ENCODE data around the gene SLC38A8. TPM values are rescaled to one million over a fixed set of nuclear protein-coding genes. Genes with fewer than 3 reads are reported as not detected.

Gene SLC38A8
- total RNA-seq, 2 experiments from 2014 or later = not detected

DNA sequence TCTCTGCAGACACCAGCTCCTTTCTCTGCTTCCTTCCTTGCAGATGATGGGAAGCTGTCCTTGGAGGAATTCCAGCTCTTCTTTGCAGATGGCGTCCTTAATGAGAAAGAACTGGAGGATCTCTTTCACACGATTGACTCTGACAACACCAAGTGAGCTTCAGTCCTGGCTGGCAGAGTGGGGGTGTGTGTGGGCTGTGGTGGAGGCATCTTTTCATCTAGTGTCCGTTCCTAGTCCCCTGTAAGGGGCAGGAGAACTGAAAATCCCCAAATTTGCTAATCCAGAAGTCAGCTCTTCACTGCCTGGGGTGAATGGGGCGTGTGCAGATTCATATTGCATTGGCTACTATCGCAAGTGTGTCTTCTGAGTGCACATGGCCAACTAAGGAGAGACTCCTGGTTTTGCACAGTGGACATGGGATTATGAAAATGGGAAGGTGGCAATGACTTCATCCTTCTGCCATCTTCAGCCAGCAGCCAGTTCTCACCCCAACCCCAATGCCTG, 64.1 kb downstream of the SLC38A8 start:
- no peak for DNase-seq (ENCODE audit: low spot score)
- Histone ChIP-seq H4K20me1 (ENCODE audit: insufficient read depth, low read length) (no peaks in the 10 kb centered on the region), H3K4me1 (ENCODE audit: insufficient read depth, low read length, poor library complexity, severe bottlenecking) (no peaks in the 10 kb centered on the region), H3K4me2 (ENCODE audit: low read length) (no peak overlapping the region), H3K9me2 (ENCODE audit: insufficient read depth, low read length) (no peaks in the 10 kb centered on the region), H2AFZ (ENCODE audit: low read length) (no peak overlapping the region), H3K79me2 (ENCODE audit: insufficient read depth, low read depth, low read length) (no peaks in the 10 kb centered on the region), H3K27ac (ENCODE audit: low read depth, low read length, poor library complexity, severe bottlenecking) (no peak overlapping the region), H3K9me3 (ENCODE audit: low read length) (no peaks in the 10 kb centered on the region), H3K36me3 (ENCODE audit: insufficient read depth, low read length) (no peaks in the 10 kb centered on the region), H3K4me3 (ENCODE audit: low read depth, low read length, poor library complexity, severe bottlenecking) (no peak overlapping the region)
- POLR2A ChIA-PET = interaction anchor here (0.6 kb wide), 1 partner anchor 155 kb away, joined by 4 read pairs; no protein-coding TSS in a partner anchor
- BruUV-seq (replicated peaks) = no TSS peak
- intact Hi-C loops (cut with micrococcal nuclease; ENCODE audit: unreplicated experiment) = no loop called here
- CTCF ChIA-PET (ENCODE audit: unreplicated experiment) = interaction anchor here (0.6 kb wide), 1 partner anchor 53 kb away, joined by 3 read pairs; no protein-coding TSS in a partner anchor
- TF ChIP-seq, protein P1, sequence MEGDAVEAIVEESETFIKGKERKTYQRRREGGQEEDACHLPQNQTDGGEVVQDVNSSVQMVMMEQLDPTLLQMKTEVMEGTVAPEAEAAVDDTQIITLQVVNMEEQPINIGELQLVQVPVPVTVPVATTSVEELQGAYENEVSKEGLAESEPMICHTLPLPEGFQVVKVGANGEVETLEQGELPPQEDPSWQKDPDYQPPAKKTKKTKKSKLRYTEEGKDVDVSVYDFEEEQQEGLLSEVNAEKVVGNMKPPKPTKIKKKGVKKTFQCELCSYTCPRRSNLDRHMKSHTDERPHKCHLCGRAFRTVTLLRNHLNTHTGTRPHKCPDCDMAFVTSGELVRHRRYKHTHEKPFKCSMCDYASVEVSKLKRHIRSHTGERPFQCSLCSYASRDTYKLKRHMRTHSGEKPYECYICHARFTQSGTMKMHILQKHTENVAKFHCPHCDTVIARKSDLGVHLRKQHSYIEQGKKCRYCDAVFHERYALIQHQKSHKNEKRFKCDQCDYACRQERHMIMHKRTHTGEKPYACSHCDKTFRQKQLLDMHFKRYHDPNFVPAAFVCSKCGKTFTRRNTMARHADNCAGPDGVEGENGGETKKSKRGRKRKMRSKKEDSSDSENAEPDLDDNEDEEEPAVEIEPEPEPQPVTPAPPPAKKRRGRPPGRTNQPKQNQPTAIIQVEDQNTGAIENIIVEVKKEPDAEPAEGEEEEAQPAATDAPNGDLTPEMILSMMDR (conservative IDR thresholded peaks at IDR 0.05; ENCODE audit: low read length) = no peak
- TF ChIP-seq EZH2phosphoT487 (IDR thresholded peaks at IDR 0.05; ENCODE audit: borderline replicate concordance, low read depth, low read length) = no peak

GRCh38 chr16:83977056-83977815, 65.4 kb downstream of the SLC38A8 start:
- Histone ChIP-seq H3K36me3 (ENCODE audit: insufficient read depth, low read length) (no peaks in the 10 kb centered on the region), H3K79me2 (ENCODE audit: insufficient read depth, low read depth, low read length) (no peaks in the 10 kb centered on the region), H3K4me2 (ENCODE audit: low read length) (no peak overlapping the region), H3K9me3 (ENCODE audit: low read length) (no peaks in the 10 kb centered on the region), H4K20me1 (ENCODE audit: insufficient read depth, low read length) (no peaks in the 10 kb centered on the region), H2AFZ (ENCODE audit: low read length) (no peak overlapping the region), H3K4me3 (ENCODE audit: low read depth, low read length, poor library complexity, severe bottlenecking) (no peak overlapping the region), H3K4me1 (ENCODE audit: insufficient read depth, low read length, poor library complexity, severe bottlenecking) (no peaks in the 10 kb centered on the region), H3K27ac (ENCODE audit: low read depth, low read length, poor library complexity, severe bottlenecking) (no peak overlapping the region), H3K9me2 (ENCODE audit: insufficient read depth, low read length) (no peaks in the 10 kb centered on the region)
- BruUV-seq (replicated peaks) = no TSS peak
- TF ChIP-seq EZH2phosphoT487 (IDR thresholded peaks at IDR 0.05; ENCODE audit: borderline replicate concordance, low read depth, low read length) = no peak
- TF ChIP-seq, protein P1 (conservative IDR thresholded peaks at IDR 0.05; ENCODE audit: low read length) = no peak
- CTCF ChIA-PET (ENCODE audit: unreplicated experiment) = interaction anchor here (0.6 kb wide), 1 partner anchor 51 kb away, joined by 3 read pairs; no protein-coding TSS in a partner anchor
- DNase-seq (ENCODE audit: low spot score) = no peak
- POLR2A ChIA-PET = interaction anchor here (0.6 kb wide), 1 partner anchor 474 kb away, joined by 5 read pairs; no protein-coding TSS in a partner anchor
- intact Hi-C loops (cut with micrococcal nuclease; ENCODE audit: unreplicated experiment) = no loop called here

Data from OCI-LY7 (cell line).